GM19240 (cell line): Measurements from ENCODE around the gene SECISBP2.

ENCODE experiments used
- DNase-seq: peaks from one replicate; pipeline ENCODE4 v3.0.0; 2011; ENCODE audit warnings: low spot score; ENCODE audit not compliant: insufficient read length

SECISBP2 gene

GRCh38 chr9:89346696-89347095 lies 28.4 kb downstream of the SECISBP2 start:
- no peak for DNase-seq

GRCh38 chr9:89347651-89348050 lies 29.4 kb downstream of the SECISBP2 start:
- no peak for DNase-seq

GRCh38 chr9:89349607-89350006 lies 31.3 kb downstream of the SECISBP2 start:
- DNase-seq: no peak

- DNase-seq: no peak
Measured at GRCh38 chr9:89350988-89351557, 32.8 kb downstream of the SECISBP2 start.

- no peak for DNase-seq
Measured at GRCh38 chr9:89351584-89352300, 33.4 kb downstream of the SECISBP2 start.

GRCh38 chr9:89352451-89352850 lies 34.2 kb downstream of the SECISBP2 start:
- no peak for DNase-seq

- DNase-seq: no peak
Measured at GRCh38 chr9:89352874-89353649, 34.8 kb downstream of the SECISBP2 start.

GRCh38 chr9:89353989-89354388 lies 35.7 kb downstream of the SECISBP2 start:
- DNase-seq: no peak

- DNase-seq: no peak
Measured at GRCh38 chr9:89354471-89354870, 36.2 kb downstream of the SECISBP2 start.

GRCh38 chr9:89356782-89357181 lies 38.5 kb downstream of the SECISBP2 start:
- no peak for DNase-seq

- DNase-seq: no peak
Measured at GRCh38 chr9:89357331-89358197, 39.3 kb downstream of the SECISBP2 start.

GRCh38 chr9:89358376-89358916 lies 40.1 kb downstream of the SECISBP2 start:
- no peak for DNase-seq

- no peak for DNase-seq
Measured at GRCh38 chr9:89358985-89359384, 40.7 kb downstream of the SECISBP2 start.

GRCh38 chr9:89359751-89360261 lies 41.5 kb downstream of the SECISBP2 start:
- no peak for DNase-seq

- no peak for DNase-seq
Measured at GRCh38 chr9:89360465-89360864, 42.2 kb downstream of the SECISBP2 start.

- DNase-seq: no peak
Measured at GRCh38 chr9:89361031-89361430, 42.7 kb downstream of the SECISBP2 start.

GRCh38 chr9:89361816-89362646 lies 43.7 kb downstream of the SECISBP2 start:
- no peak for DNase-seq

- no peak for DNase-seq
Measured at GRCh38 chr9:89362647-89363310, 44.5 kb downstream of the SECISBP2 start.

GRCh38 chr9:89363311-89363670 lies 45.0 kb downstream of the SECISBP2 start:
- DNase-seq: no peak
